Ishikawa (cell line): ENCODE measurements around the gene ZNF25.

Experiments used
- CEBPB ChIP-seq: IDR thresholded peaks from 2 replicates; pipeline ENCODE4 v1.6.1; 2012
- EGR1 ChIP-seq: IDR thresholded peaks from 2 replicates; pipeline ENCODE4 v1.6.1; 2012
- EP300 ChIP-seq: IDR thresholded peaks from 2 replicates; pipeline ENCODE4 v1.6.1; 2012; ENCODE audit warnings: borderline replicate concordance
- FOXM1 ChIP-seq: IDR thresholded peaks from 2 replicates; pipeline ENCODE4 v1.6.1; 2012; ENCODE audit warnings: low read depth, borderline replicate concordance
- RAD21 ChIP-seq: IDR thresholded peaks from 2 replicates; pipeline ENCODE4 v1.6.1; 2012; ENCODE audit warnings: low read depth
- TCF12 ChIP-seq: IDR thresholded peaks from 2 replicates; pipeline ENCODE4 v1.6.1; 2012; ENCODE audit warnings: low read depth
- ZBTB7A ChIP-seq: IDR thresholded peaks from 2 replicates; pipeline ENCODE4 v1.6.1; 2012; ENCODE audit warnings: low read depth
- TF ChIP-seq, protein P1 (sequence below): IDR thresholded peaks from 2 replicates; pipeline ENCODE4 v1.6.1; 2012; ENCODE audit warnings: low read depth, mild to moderate bottlenecking

DNA sequence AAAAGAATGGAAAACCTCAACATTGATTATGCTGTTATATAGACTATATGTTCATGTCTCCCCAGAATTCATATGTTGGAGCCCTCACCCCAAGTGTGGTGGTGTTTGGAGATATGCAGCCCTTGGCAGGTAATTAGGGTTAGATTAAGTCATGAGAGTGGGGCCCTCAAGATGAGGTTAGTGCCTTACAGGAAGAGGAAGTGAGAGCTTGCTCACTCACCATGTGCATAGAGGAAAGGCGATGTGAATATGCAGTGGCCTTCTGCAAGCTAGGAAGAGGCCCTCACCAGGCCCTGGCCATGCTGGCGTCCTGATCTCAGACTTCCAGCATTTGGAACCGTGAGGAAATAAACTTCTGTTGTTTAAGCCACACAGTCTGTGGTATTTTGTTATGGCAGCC, 48.8 kb upstream of the ZNF25 start:
- no peak for TF ChIP-seq FOXM1
- no peak for TF ChIP-seq ZBTB7A
- no peak for TF ChIP-seq EP300
- TF ChIP-seq RAD21, result no peak
- TF ChIP-seq EGR1, result no peak
- TF ChIP-seq CEBPB, result no peak
- TF ChIP-seq, protein P1, sequence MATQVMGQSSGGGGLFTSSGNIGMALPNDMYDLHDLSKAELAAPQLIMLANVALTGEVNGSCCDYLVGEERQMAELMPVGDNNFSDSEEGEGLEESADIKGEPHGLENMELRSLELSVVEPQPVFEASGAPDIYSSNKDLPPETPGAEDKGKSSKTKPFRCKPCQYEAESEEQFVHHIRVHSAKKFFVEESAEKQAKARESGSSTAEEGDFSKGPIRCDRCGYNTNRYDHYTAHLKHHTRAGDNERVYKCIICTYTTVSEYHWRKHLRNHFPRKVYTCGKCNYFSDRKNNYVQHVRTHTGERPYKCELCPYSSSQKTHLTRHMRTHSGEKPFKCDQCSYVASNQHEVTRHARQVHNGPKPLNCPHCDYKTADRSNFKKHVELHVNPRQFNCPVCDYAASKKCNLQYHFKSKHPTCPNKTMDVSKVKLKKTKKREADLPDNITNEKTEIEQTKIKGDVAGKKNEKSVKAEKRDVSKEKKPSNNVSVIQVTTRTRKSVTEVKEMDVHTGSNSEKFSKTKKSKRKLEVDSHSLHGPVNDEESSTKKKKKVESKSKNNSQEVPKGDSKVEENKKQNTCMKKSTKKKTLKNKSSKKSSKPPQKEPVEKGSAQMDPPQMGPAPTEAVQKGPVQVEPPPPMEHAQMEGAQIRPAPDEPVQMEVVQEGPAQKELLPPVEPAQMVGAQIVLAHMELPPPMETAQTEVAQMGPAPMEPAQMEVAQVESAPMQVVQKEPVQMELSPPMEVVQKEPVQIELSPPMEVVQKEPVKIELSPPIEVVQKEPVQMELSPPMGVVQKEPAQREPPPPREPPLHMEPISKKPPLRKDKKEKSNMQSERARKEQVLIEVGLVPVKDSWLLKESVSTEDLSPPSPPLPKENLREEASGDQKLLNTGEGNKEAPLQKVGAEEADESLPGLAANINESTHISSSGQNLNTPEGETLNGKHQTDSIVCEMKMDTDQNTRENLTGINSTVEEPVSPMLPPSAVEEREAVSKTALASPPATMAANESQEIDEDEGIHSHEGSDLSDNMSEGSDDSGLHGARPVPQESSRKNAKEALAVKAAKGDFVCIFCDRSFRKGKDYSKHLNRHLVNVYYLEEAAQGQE, result no peak
- TF ChIP-seq TCF12, result no peak
